ENCODE data around the gene NRL.
A peak's percentile ranks its signal among the peaks of the same experiment; 100 is the strongest.

NRL gene

DNA sequence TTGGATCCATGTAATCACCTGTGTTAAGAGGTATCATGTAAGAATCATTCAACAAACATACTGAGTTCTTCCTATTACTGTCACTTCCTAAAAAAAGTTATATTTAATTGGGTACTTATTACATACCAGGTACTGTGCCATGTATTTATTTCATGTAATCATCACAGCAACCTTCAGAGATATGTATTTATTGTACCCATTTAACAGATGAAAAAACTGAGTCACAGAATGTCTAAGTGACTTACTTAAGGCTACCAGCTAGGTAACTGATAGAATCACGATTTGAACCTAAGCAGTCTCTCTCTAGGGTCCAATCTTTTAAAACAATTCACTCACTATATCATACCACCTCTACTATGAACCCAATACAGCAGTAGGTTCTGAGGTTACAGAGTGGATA, 29.7 kb upstream of the NRL start:
- Histone ChIP-seq H3F3A (ENCODE audit: insufficient read depth, low read length) (no peaks in the 10 kb centered on the region), H3K9me3 (ENCODE audit: low read length) (no peaks in the 10 kb centered on the region), H3K4me1 (ENCODE audit: insufficient read depth, low read length, severe bottlenecking) (peaks cover 33% of the 10 kb centered on the region), H3K9ac (ENCODE audit: low read length) (no peak overlapping the region), H3K27me3 (ENCODE audit: insufficient read depth, low read length) (no peaks in the 10 kb centered on the region), H3K27ac (ENCODE audit: low read depth, low read length, poor library complexity, severe bottlenecking) (no peak overlapping the region), H3K36me3 (ENCODE audit: insufficient read depth, low read length) (peaks cover 38% of the 10 kb centered on the region), H3K9me2 (ENCODE audit: low read depth, low read length) (no peaks in the 10 kb centered on the region), H4K20me1 (ENCODE audit: insufficient read depth, low read length) (no peaks in the 10 kb centered on the region), H3K79me2 (ENCODE audit: insufficient read depth, low read length) (peaks cover 19% of the 10 kb centered on the region), H3K4me2 (ENCODE audit: low read length) (no peak overlapping the region), H2AFZ (ENCODE audit: low read length) (no peak overlapping the region), H3K4me3 (ENCODE audit: low read depth, low read length, poor library complexity, severe bottlenecking) (no peak overlapping the region)
- no peak for TF ChIP-seq EZH2 (IDR thresholded peaks at IDR 0.05; ENCODE audit: borderline replicate concordance, low read length)
- TF ChIP-seq, protein P1, sequence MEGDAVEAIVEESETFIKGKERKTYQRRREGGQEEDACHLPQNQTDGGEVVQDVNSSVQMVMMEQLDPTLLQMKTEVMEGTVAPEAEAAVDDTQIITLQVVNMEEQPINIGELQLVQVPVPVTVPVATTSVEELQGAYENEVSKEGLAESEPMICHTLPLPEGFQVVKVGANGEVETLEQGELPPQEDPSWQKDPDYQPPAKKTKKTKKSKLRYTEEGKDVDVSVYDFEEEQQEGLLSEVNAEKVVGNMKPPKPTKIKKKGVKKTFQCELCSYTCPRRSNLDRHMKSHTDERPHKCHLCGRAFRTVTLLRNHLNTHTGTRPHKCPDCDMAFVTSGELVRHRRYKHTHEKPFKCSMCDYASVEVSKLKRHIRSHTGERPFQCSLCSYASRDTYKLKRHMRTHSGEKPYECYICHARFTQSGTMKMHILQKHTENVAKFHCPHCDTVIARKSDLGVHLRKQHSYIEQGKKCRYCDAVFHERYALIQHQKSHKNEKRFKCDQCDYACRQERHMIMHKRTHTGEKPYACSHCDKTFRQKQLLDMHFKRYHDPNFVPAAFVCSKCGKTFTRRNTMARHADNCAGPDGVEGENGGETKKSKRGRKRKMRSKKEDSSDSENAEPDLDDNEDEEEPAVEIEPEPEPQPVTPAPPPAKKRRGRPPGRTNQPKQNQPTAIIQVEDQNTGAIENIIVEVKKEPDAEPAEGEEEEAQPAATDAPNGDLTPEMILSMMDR (IDR thresholded peaks at IDR 0.05; ENCODE audit: low read length): no peak

DNA sequence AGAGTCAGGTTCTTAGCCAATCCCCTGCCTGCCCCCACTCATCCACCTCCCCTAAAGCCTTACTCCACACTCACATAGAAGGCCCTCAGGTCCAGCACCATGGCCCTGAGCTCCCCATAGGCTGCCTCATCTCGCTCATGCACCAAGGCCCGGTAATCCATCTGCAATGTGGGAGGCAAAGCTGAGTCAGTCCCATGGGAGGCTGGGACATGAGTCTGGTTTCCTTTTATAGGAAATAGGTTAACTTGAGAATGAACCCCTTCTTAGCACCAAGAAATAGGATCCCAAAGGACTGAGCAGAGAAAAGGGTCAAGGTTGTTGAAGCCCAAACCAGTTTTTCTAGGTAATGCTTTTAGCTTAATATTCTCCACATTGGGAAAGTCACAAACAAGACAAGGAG, 28.8 kb upstream of the NRL start:
- no peak overlapping the region for H2AFZ ChIP-seq (ENCODE audit: low read length)
- peaks cover 37% of the 10 kb centered on the region for H3K4me1 ChIP-seq (ENCODE audit: insufficient read depth, low read length, severe bottlenecking)
- no peaks in the 10 kb centered on the region for H3K27me3 ChIP-seq (ENCODE audit: insufficient read depth, low read length)
- H3K4me2 ChIP-seq (ENCODE audit: low read length): no peak overlapping the region
- H3K4me3 ChIP-seq (ENCODE audit: low read depth, low read length, poor library complexity, severe bottlenecking): no peak overlapping the region
- no peak overlapping the region for H3K9ac ChIP-seq (ENCODE audit: low read length)
- H3K79me2 ChIP-seq (ENCODE audit: insufficient read depth, low read length): peaks cover 19% of the 10 kb centered on the region
- no peaks in the 10 kb centered on the region for H4K20me1 ChIP-seq (ENCODE audit: insufficient read depth, low read length)
- no peaks in the 10 kb centered on the region for H3K9me3 ChIP-seq (ENCODE audit: low read length)
- no peak for TF ChIP-seq EZH2 (IDR thresholded peaks at IDR 0.05; ENCODE audit: borderline replicate concordance, low read length)
- TF ChIP-seq, protein P1 (IDR thresholded peaks at IDR 0.05; ENCODE audit: low read length): no peak
- no peak overlapping the region for H3K27ac ChIP-seq (ENCODE audit: low read depth, low read length, poor library complexity, severe bottlenecking)
- H3K9me2 ChIP-seq (ENCODE audit: low read depth, low read length): no peaks in the 10 kb centered on the region
- peaks cover 43% of the 10 kb centered on the region for H3K36me3 ChIP-seq (ENCODE audit: insufficient read depth, low read length)
- no peaks in the 10 kb centered on the region for H3F3A ChIP-seq (ENCODE audit: insufficient read depth, low read length)

DNA sequence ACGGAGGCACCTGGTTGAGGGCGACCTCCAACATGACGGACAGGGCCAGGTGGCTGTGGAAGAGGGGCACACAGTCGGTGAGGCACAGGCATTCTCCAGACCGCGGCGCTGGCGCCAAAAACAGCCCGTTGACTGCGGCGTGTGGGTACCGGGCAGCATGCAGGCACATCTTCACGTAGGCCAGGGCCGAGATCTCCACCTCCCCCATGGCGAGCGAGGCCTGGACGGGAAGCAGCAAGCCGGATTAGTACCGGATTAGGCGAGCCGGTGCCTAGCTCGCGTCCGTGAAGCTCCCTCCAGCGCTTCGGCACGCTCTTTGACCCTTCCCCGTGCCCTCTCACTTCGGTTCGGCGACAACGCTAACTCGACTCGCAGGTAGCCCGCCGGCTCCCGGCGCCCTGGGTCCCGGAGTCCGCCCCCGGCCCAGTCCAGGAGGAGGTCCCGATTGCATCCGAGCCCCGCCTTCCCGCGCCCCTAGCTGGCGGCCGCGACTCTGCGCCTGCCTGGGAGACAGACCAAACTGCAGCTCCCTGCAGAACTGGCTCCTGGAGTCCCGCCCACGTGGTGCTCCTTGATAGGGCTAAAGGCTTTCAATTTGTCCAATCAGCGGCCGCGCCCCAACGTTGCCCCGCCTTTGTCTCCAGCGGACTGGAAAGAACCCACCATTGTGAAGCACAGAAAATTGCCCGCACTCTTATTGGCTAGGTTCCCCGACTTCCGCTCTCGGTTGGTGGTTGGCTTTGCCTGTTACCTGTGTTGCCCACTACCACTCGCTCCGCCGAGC, 26.5 kb upstream of the NRL start, which contains the start of gene EMC9:
Gene EMC9 (minus strand): TSS at position 495 of the 784 bp plus-strand sequence. CDS start 287 bp downstream, at position 208.
- peaks cover 19% of the 10 kb centered on the region for H3K79me2 ChIP-seq (ENCODE audit: insufficient read depth, low read length)
- no peaks in the 10 kb centered on the region for H3F3A ChIP-seq (ENCODE audit: insufficient read depth, low read length)
- peak within 1 kb of the TSS; percentile 91 for H3K27ac ChIP-seq (ENCODE audit: low read depth, low read length, poor library complexity, severe bottlenecking)
- TF ChIP-seq, protein P1 (IDR thresholded peaks at IDR 0.05; ENCODE audit: low read length): no peak
- no peak for TF ChIP-seq EZH2 (IDR thresholded peaks at IDR 0.05; ENCODE audit: borderline replicate concordance, low read length)
- no peak within 1 kb of the TSS for H2AFZ ChIP-seq (ENCODE audit: low read length)
- no peaks in the 10 kb centered on the region for H4K20me1 ChIP-seq (ENCODE audit: insufficient read depth, low read length)
- H3K9ac ChIP-seq (ENCODE audit: low read length): peak within 1 kb of the TSS; percentile 83
- H3K36me3 ChIP-seq (ENCODE audit: insufficient read depth, low read length): peaks cover 58% of the 10 kb centered on the region
- peak within 1 kb of the TSS; percentile 75 for H3K4me2 ChIP-seq (ENCODE audit: low read length)
- H3K9me3 ChIP-seq (ENCODE audit: low read length): no peaks in the 10 kb centered on the region
- no peaks in the 10 kb centered on the region for H3K9me2 ChIP-seq (ENCODE audit: low read depth, low read length)
- H3K4me3 ChIP-seq (ENCODE audit: low read depth, low read length, poor library complexity, severe bottlenecking): peak within 1 kb of the TSS; percentile 78
- no peaks in the 10 kb centered on the region for H3K27me3 ChIP-seq (ENCODE audit: insufficient read depth, low read length)
- H3K4me1 ChIP-seq (ENCODE audit: insufficient read depth, low read length, severe bottlenecking): peaks cover 40% of the 10 kb centered on the region
